OCI-LY1 (cell line): Measurements from ENCODE around the gene MAS1.

Experiments used
- H2AFZ ChIP-seq: fragments of 200-600 bp; sonication (generic), shearing (Covaris generic); 2 replicates; pipeline ENCODE4 v1.6.0; 2014; ENCODE audit warnings: antibody characterized with exemption, mild to moderate bottlenecking, low read length
- H3F3A ChIP-seq: fragments of 200-600 bp; sonication (generic), shearing (Covaris generic); 2 replicates; pipeline ENCODE4 v1.6.0; 2014; ENCODE audit warnings: mild to moderate bottlenecking, antibody characterized with exemption, low read length, moderate library complexity; ENCODE audit not compliant: insufficient read depth
- H3K27ac ChIP-seq: fragments of 200-600 bp; sonication (generic); 2 replicates; pipeline ENCODE4 v1.5.1; 2014; ENCODE audit warnings: low read length, mixed run types, mild to moderate bottlenecking, low read depth; ENCODE audit not compliant: poor library complexity, severe bottlenecking
- H3K27me3 ChIP-seq: fragments of 200-600 bp; sonication (generic); 2 replicates; pipeline ENCODE4 v1.6.0; 2014; ENCODE audit warnings: antibody characterized with exemption, mild to moderate bottlenecking, low read length, moderate library complexity; ENCODE audit not compliant: insufficient read depth
- H3K36me3 ChIP-seq: fragments of 200-600 bp; sonication (generic); 2 replicates; pipeline ENCODE4 v1.6.1; 2014; ENCODE audit warnings: mild to moderate bottlenecking, antibody characterized with exemption, low read length, moderate library complexity, mixed read lengths; ENCODE audit not compliant: insufficient read depth
- H3K4me1 ChIP-seq: fragments of 200-600 bp; sonication (generic); 2 replicates; pipeline ENCODE4 v1.5.1; 2014; ENCODE audit warnings: mild to moderate bottlenecking, low read length, moderate library complexity; ENCODE audit not compliant: insufficient read depth, severe bottlenecking
- H3K4me2 ChIP-seq: fragments of 200-600 bp; sonication (generic), shearing (Covaris generic); 2 replicates; pipeline ENCODE4 v1.6.1; 2014; ENCODE audit warnings: low read length
- H3K4me3 ChIP-seq: fragments of 200-600 bp; sonication (generic); 2 replicates; pipeline ENCODE4 v1.5.1; 2014; ENCODE audit warnings: low read length, low read depth, mild to moderate bottlenecking, mixed read lengths; ENCODE audit not compliant: poor library complexity, severe bottlenecking
- H3K79me2 ChIP-seq: fragments of 200-600 bp; shearing (Covaris generic); 2 replicates; pipeline ENCODE4 v1.6.1; 2016; ENCODE audit warnings: mixed run types, low read length, mixed read lengths; ENCODE audit not compliant: insufficient read depth
- H3K9ac ChIP-seq: fragments of 200-600 bp; sonication (generic), shearing (Covaris generic); 2 replicates; pipeline ENCODE4 v1.6.1; 2014; ENCODE audit warnings: mild to moderate bottlenecking, low read length, mixed read lengths
- H3K9me2 ChIP-seq: fragments of 200-600 bp; sonication (generic), shearing (Covaris generic); 2 replicates; pipeline ENCODE4 v1.6.1; 2014; ENCODE audit warnings: low read depth, mild to moderate bottlenecking, low read length, mixed read lengths
- H3K9me3 ChIP-seq: fragments of 200-600 bp; shearing (Covaris generic); 2 replicates; pipeline ENCODE4 v1.6.1; 2014; ENCODE audit warnings: low read length, mixed read lengths
- H4K20me1 ChIP-seq: fragments of 200-600 bp; sonication (generic), shearing (Covaris generic); 2 replicates; pipeline ENCODE4 v1.6.0; 2016; ENCODE audit warnings: mild to moderate bottlenecking, low read length; ENCODE audit not compliant: insufficient read depth
- EZH2 ChIP-seq: fragments of 200-600 bp; sonication (generic), shearing (Covaris generic); IDR thresholded peaks from 2 replicates; pipeline ENCODE4 v1.8.0; 2017; ENCODE audit warnings: borderline replicate concordance, mixed run types, mild to moderate bottlenecking, antibody characterized with exemption, low read length, moderate library complexity, mixed read lengths
- TF ChIP-seq, protein P1 (sequence below): fragments of 200-600 bp; sonication (generic), shearing (Covaris generic); IDR thresholded peaks from 2 replicates; pipeline ENCODE4 v1.5.1; 2017; ENCODE audit warnings: mild to moderate bottlenecking, antibody characterized with exemption, low read length, moderate library complexity, mixed read lengths

Gene MAS1

DNA sequence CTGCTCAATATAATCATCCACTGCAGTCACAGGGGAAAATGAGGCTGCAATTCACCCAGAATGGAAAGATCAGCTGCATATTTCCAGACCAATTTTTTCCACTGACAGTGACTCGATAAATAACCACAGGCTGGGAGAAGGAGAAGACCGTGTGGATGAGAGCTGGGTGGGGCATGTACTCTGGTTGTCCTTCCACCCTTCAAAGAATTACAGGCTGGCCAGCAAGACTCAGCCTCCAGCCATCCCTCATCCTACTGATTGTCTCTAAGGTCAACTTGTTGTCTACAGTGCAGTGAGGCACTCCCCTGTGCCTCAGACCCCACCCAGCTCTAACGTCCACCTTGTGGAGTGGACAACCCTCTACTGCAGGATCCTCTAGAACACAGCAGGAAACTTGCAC, 14.5 kb upstream of the MAS1 start:
- H3F3A ChIP-seq = no peaks in the 10 kb centered on the region
- no peaks in the 10 kb centered on the region for H3K9me3 ChIP-seq
- H3K36me3 ChIP-seq = no peaks in the 10 kb centered on the region
- H3K4me1 ChIP-seq = no peaks in the 10 kb centered on the region
- no peak for TF ChIP-seq EZH2
- TF ChIP-seq, protein P1, sequence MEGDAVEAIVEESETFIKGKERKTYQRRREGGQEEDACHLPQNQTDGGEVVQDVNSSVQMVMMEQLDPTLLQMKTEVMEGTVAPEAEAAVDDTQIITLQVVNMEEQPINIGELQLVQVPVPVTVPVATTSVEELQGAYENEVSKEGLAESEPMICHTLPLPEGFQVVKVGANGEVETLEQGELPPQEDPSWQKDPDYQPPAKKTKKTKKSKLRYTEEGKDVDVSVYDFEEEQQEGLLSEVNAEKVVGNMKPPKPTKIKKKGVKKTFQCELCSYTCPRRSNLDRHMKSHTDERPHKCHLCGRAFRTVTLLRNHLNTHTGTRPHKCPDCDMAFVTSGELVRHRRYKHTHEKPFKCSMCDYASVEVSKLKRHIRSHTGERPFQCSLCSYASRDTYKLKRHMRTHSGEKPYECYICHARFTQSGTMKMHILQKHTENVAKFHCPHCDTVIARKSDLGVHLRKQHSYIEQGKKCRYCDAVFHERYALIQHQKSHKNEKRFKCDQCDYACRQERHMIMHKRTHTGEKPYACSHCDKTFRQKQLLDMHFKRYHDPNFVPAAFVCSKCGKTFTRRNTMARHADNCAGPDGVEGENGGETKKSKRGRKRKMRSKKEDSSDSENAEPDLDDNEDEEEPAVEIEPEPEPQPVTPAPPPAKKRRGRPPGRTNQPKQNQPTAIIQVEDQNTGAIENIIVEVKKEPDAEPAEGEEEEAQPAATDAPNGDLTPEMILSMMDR = no peak
- H3K4me2 ChIP-seq = no peak overlapping the region
- H3K27me3 ChIP-seq = no peaks in the 10 kb centered on the region
- H3K9me2 ChIP-seq = no peaks in the 10 kb centered on the region
- H3K4me3 ChIP-seq = no peak overlapping the region
- H2AFZ ChIP-seq = no peak overlapping the region
- no peak overlapping the region for H3K9ac ChIP-seq
- H4K20me1 ChIP-seq = no peaks in the 10 kb centered on the region
- H3K27ac ChIP-seq = no peak overlapping the region
- no peaks in the 10 kb centered on the region for H3K79me2 ChIP-seq

DNA sequence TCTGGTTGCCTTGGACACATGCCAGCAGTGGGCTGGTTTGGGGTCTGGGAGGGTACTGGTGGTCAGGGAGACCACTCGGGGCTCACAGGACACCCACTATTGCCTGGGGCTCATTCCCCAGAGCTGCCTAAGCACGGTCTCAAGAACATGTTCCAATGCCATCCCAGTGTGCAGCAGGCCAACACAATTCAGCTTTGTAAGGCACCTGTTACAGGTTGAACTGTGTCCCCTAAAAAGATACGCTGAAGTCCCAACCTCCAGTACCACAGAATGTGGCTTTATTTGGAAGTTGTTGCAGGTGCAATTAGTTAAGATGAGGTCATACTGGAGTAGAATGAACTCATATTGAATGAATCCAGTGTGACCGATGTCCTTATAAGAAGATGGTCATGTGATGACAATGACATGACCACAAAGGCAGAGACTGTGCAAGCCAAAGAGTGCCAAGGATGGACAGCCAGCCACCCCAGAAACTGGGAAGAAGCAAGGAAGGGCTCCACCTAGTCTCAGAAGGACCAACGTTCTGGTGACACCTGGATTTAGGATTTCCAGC, 13.5 kb upstream of the MAS1 start:
- no peak overlapping the region for H3K27ac ChIP-seq
- no peak overlapping the region for H3K4me3 ChIP-seq
- TF ChIP-seq, protein P1 = no peak
- no peaks in the 10 kb centered on the region for H3K36me3 ChIP-seq
- H3K9ac ChIP-seq = no peak overlapping the region
- H3K4me2 ChIP-seq = no peak overlapping the region
- no peaks in the 10 kb centered on the region for H3K9me3 ChIP-seq
- no peaks in the 10 kb centered on the region for H3K4me1 ChIP-seq
- H4K20me1 ChIP-seq = no peaks in the 10 kb centered on the region
- H3K79me2 ChIP-seq = no peaks in the 10 kb centered on the region
- H3K9me2 ChIP-seq = no peaks in the 10 kb centered on the region
- H3K27me3 ChIP-seq = no peaks in the 10 kb centered on the region
- no peak overlapping the region for H2AFZ ChIP-seq
- no peaks in the 10 kb centered on the region for H3F3A ChIP-seq

DNA sequence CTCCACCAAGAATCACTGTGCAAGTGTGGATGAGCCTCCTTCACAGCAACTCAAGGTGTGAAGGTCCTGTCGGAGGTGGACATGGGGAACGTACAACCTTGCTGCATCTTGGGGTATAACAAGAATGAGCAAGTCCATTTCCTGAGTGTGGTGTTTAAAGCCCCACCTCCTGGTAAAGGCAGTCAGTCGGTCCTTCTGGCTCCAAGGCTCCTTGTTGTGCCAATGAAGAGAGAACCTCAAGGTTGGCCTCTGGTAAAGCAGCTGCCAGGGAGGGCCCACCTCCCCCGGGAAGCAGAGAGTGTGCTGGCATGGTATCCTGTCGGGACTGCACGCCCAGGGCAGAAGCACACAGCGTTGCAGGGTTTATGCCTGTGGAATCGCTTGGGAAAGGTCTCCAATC, 12.4 kb upstream of the MAS1 start:
- no peaks in the 10 kb centered on the region for H3K9me3 ChIP-seq

More for the DNA sequence above, 12.4 kb upstream of the MAS1 start:
- no peak overlapping the region for H3K9ac ChIP-seq
- H3K27ac ChIP-seq = no peak overlapping the region
- no peaks in the 10 kb centered on the region for H3K36me3 ChIP-seq
- H3F3A ChIP-seq = no peaks in the 10 kb centered on the region
- TF ChIP-seq EZH2 = no peak
- TF ChIP-seq, protein P1 = no peak
- H3K4me2 ChIP-seq = no peak overlapping the region
- H3K9me2 ChIP-seq = no peaks in the 10 kb centered on the region
- no peaks in the 10 kb centered on the region for H4K20me1 ChIP-seq
- no peaks in the 10 kb centered on the region for H3K4me1 ChIP-seq
- no peak overlapping the region for H3K4me3 ChIP-seq
- no peaks in the 10 kb centered on the region for H3K27me3 ChIP-seq
- H3K79me2 ChIP-seq = no peaks in the 10 kb centered on the region
- H2AFZ ChIP-seq = no peak overlapping the region
